GM12878 (cell line): Measurements from ENCODE around the gene CNTD1. TPM values are rescaled to one million over a fixed set of nuclear protein-coding genes. Genes with fewer than 3 reads are reported as not detected.

Source experiments
- ASH2L ChIP-seq: fragments of 300-600, 200-600 bp; sonication (generic); IDR thresholded peaks from 2 replicates; pipeline ENCODE4 v1.6.1; 2017; ENCODE audit warnings: low read depth, mild to moderate bottlenecking, borderline replicate concordance
- CBFB ChIP-seq: IDR thresholded peaks from 2 replicates; pipeline ENCODE4 v1.6.1; 2016; ENCODE audit warnings: antibody characterized with exemption, low read depth
- CHD2 ChIP-seq: IDR thresholded peaks from 2 replicates; pipeline ENCODE4 v1.6.1; 2011; ENCODE audit warnings: low read depth, low read length, improper control_type of control experiment, borderline replicate concordance
- FOS ChIP-seq: IDR thresholded peaks from 3 replicates; pipeline ENCODE4 v1.6.1; 2011; ENCODE audit warnings: borderline replicate concordance; ENCODE audit not compliant: insufficient read length; ENCODE audit errors: extremely low read depth
- MTA2 ChIP-seq: fragments of 450-650 bp; IDR thresholded peaks from 2 replicates; pipeline ENCODE4 v1.6.1; 2016; ENCODE audit warnings: low read depth, mild to moderate bottlenecking, moderate library complexity
- MYC ChIP-seq: IDR thresholded peaks from 2 replicates; pipeline ENCODE4 v1.6.1; 2011; ENCODE audit warnings: mild to moderate bottlenecking, low read length, moderate library complexity, inconsistent platforms; ENCODE audit not compliant: insufficient read depth, insufficient replicate concordance, insufficient read length, severe bottlenecking
- NR2F1 ChIP-seq: fragments of 450-650 bp; conservative IDR thresholded peaks from 2 replicates; pipeline ENCODE4 v1.6.1; 2017; ENCODE audit warnings: mild to moderate bottlenecking
- RBBP5 ChIP-seq: fragments of 200-600 bp; sonication (generic); conservative IDR thresholded peaks from 2 replicates; pipeline ENCODE4 v1.6.1; 2016
- RCOR1 ChIP-seq: conservative IDR thresholded peaks from 2 replicates; pipeline ENCODE4 v1.6.1; 2012; ENCODE audit warnings: low read depth, low read length, improper control_type of control experiment
- RUNX3 ChIP-seq: IDR thresholded peaks from 2 replicates; pipeline ENCODE4 v1.6.1; 2012; ENCODE audit warnings: low read length, inconsistent platforms
- SMAD1 ChIP-seq: fragments of 450-650 bp; IDR thresholded peaks from 2 replicates; pipeline ENCODE4 v1.6.1; 2018; ENCODE audit warnings: mild to moderate bottlenecking, low read depth; ENCODE audit not compliant: partially characterized antibody
- SMAD5 ChIP-seq: IDR thresholded peaks from 2 replicates; pipeline ENCODE4 v1.6.1; 2016; ENCODE audit warnings: antibody characterized with exemption, low read depth
- SMARCA5 ChIP-seq: fragments of 450-650 bp; IDR thresholded peaks from 2 replicates; pipeline ENCODE4 v1.6.1; 2017; ENCODE audit warnings: mild to moderate bottlenecking
- SP1 ChIP-seq: IDR thresholded peaks from one replicate; pipeline ENCODE4 v1.6.1; 2011; ENCODE audit warnings: low read depth, low read length
- STAT3 ChIP-seq: IDR thresholded peaks from 2 replicates; pipeline ENCODE4 v1.6.1; 2011; ENCODE audit warnings: low read depth, low read length, improper control_type of control experiment
- SUPT20H ChIP-seq: IDR thresholded peaks from 2 replicates; pipeline ENCODE4 v1.6.1; 2011; ENCODE audit warnings: low read depth, mild to moderate bottlenecking, low read length, moderate library complexity, borderline replicate concordance; ENCODE audit not compliant: control insufficient read depth
- ZNF24 ChIP-seq: fragments of 450-650 bp; IDR thresholded peaks from 2 replicates; pipeline ENCODE4 v1.6.1; 2017; ENCODE audit warnings: antibody characterized with exemption, mild to moderate bottlenecking
- ZNF384 ChIP-seq: IDR thresholded peaks from 2 replicates; pipeline ENCODE4 v1.6.1; 2012; ENCODE audit warnings: low read depth, mild to moderate bottlenecking, low read length, improper control_type of control experiment, borderline replicate concordance
- ZZZ3 ChIP-seq: IDR thresholded peaks from 2 replicates; pipeline ENCODE4 v1.6.1; 2011; ENCODE audit warnings: low read depth; ENCODE audit not compliant: control insufficient read depth, insufficient read length
- polyA plus RNA-seq, 11 experiments: library from polyadenylated mRNA; depleted of rRNA in 4 of 11; unstranded in 6 of 11; stranded (reverse) in 5 of 11; fragments of >200 nt; fragmentation: Nextera tagmentation in 4 of 11; fragmentation: Illumina TruSeq in 1 of 11; extraction: Ambion mirVana in 4 of 11; extraction: Trizol in 1 of 11; gene quantifications; 1 replicate in 1 of 11; 2 replicates in 10 of 11; pipeline versions ENCODE4 v1.2.1 to v1.2.3, GENCODE V29; 2011 to 2016; ENCODE audit warnings: inconsistent platforms in 2 of 11, missing spikeins in 2 of 11, low read depth in 1 of 11
- total RNA-seq, 4 experiments: library from RNA; depleted of rRNA in 3 of 4; stranded (reverse); fragments of >200 nt in 3 of 4; fragmentation: Illumina TruSeq in 1 of 4; extraction: Trizol in 1 of 4; gene quantifications; 2 replicates each; pipeline versions ENCODE4 v1.2.1 to v1.2.3, GENCODE V29; 2013 to 2021
- TF ChIP-seq, protein P1 (sequence below): fragments of 150-350 bp; IDR thresholded peaks from 2 replicates; pipeline ENCODE4 v1.6.1; 2014; ENCODE audit warnings: mild to moderate bottlenecking, low read depth, low read length
- TF ChIP-seq, protein P2 (sequence below): fragments of 450-650 bp; formaldehyde crosslinking; IDR thresholded peaks from 2 replicates; pipeline ENCODE4 v1.4.0; 2020; ENCODE audit warnings: mild to moderate bottlenecking, moderate library complexity
- TF ChIP-seq, protein P3 (sequence below): fragments of 450-650 bp; IDR thresholded peaks from 2 replicates; pipeline ENCODE4 v1.6.1; 2017; ENCODE audit warnings: mild to moderate bottlenecking

Gene CNTD1
- total and polyA plus RNA-seq, 10 of the 15 experiments (the other 5 are each of a cell fraction or from before 2014, with no cell fraction given): 0.06 to 1.5 (median 1.1) TPM; not detected in 4

DNA sequence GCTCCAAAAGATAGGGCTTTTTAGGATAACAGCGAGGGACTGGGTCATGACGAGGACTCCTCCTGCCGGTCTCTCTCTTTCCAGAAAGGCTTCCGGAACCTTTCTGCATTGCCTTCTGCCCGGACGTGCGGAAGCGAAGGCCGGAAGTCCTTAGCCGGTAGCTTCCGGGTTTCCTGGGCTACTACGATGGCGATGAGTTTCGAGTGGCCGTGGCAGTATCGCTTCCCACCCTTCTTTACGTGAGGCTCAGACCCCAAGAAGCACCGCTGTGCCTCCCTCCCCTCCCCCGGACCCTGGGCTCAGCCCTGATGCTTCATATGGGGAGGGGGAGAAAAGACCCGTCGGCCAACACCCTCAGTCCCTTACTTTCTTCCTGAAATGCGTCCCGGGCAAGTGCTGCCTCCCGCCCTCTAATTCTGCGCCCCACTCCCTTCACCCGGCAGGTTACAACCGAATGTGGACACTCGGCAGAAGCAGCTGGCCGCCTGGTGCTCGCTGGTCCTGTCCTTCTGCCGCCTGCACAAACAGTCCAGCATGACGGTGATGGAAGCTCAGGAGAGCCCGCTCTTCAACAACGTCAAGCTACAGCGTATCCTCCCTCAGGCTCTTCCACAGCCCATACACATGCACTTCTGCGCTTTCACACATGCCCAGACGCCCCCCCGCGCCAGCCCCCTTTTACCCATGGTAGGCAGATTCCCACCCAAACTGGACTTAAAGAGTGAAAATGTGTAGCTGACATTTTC is 25.2 kb upstream of the CNTD1 start, which contains the start of gene VPS25 (continued):
- TF ChIP-seq, protein P1, sequence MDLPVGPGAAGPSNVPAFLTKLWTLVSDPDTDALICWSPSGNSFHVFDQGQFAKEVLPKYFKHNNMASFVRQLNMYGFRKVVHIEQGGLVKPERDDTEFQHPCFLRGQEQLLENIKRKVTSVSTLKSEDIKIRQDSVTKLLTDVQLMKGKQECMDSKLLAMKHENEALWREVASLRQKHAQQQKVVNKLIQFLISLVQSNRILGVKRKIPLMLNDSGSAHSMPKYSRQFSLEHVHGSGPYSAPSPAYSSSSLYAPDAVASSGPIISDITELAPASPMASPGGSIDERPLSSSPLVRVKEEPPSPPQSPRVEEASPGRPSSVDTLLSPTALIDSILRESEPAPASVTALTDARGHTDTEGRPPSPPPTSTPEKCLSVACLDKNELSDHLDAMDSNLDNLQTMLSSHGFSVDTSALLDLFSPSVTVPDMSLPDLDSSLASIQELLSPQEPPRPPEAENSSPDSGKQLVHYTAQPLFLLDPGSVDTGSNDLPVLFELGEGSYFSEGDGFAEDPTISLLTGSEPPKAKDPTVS: no peak
- TF ChIP-seq ZNF384 (no peak), SP1 (peak; percentile 49), MYC (no peak), ZZZ3 (peak; percentile 68), SMAD5 (peak; percentile 95), RUNX3 (peak; percentile 61), STAT3 (no peak), SUPT20H (no peak), SMAD1 (peak; percentile 75), CHD2 (no peak), CBFB (peak; percentile 50; the same call in 1 of the 2 replicates), RCOR1 (no peak), FOS (no peak), ASH2L (no peak), ZNF24 (0 out of 2 replicates have a peak, but pooled peaks have one; percentile 29), MTA2 (peak; percentile 38; the same call in 1 of the 2 replicates), SMARCA5 (peak; percentile 73; the same call in 1 of the 2 replicates), NR2F1 (0 out of 2 replicates have a peak, but pooled peaks have one; percentile 11), RBBP5 (no peak)
- TF ChIP-seq, protein P2, sequence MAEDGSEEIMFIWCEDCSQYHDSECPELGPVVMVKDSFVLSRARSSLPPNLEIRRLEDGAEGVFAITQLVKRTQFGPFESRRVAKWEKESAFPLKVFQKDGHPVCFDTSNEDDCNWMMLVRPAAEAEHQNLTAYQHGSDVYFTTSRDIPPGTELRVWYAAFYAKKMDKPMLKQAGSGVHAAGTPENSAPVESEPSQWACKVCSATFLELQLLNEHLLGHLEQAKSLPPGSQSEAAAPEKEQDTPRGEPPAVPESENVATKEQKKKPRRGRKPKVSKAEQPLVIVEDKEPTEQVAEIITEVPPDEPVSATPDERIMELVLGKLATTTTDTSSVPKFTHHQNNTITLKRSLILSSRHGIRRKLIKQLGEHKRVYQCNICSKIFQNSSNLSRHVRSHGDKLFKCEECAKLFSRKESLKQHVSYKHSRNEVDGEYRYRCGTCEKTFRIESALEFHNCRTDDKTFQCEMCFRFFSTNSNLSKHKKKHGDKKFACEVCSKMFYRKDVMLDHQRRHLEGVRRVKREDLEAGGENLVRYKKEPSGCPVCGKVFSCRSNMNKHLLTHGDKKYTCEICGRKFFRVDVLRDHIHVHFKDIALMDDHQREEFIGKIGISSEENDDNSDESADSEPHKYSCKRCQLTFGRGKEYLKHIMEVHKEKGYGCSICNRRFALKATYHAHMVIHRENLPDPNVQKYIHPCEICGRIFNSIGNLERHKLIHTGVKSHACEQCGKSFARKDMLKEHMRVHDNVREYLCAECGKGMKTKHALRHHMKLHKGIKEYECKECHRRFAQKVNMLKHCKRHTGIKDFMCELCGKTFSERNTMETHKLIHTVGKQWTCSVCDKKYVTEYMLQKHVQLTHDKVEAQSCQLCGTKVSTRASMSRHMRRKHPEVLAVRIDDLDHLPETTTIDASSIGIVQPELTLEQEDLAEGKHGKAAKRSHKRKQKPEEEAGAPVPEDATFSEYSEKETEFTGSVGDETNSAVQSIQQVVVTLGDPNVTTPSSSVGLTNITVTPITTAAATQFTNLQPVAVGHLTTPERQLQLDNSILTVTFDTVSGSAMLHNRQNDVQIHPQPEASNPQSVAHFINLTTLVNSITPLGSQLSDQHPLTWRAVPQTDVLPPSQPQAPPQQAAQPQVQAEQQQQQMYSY (CRISPR knock-in tag): no peak
- TF ChIP-seq, protein P3, sequence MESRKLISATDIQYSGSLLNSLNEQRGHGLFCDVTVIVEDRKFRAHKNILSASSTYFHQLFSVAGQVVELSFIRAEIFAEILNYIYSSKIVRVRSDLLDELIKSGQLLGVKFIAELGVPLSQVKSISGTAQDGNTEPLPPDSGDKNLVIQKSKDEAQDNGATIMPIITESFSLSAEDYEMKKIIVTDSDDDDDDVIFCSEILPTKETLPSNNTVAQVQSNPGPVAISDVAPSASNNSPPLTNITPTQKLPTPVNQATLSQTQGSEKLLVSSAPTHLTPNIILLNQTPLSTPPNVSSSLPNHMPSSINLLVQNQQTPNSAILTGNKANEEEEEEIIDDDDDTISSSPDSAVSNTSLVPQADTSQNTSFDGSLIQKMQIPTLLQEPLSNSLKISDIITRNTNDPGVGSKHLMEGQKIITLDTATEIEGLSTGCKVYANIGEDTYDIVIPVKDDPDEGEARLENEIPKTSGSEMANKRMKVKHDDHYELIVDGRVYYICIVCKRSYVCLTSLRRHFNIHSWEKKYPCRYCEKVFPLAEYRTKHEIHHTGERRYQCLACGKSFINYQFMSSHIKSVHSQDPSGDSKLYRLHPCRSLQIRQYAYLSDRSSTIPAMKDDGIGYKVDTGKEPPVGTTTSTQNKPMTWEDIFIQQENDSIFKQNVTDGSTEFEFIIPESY: no peak
